ENCODE data around the gene PXDN.
A peak's percentile ranks its signal among the peaks of the same experiment; 100 is the strongest.
"Not testable (repeated sequence)": the region's sequence is repeated elsewhere in the genome, so short reads cannot be mapped to it uniquely, and the experiment has no call there.

PXDN gene

GRCh38 chr2:1780054-1780453 is 35.7 kb upstream of the PXDN start:
- H3K4me3 ChIP-seq (ENCODE audit: low read depth, low read length); H3K9me3 ChIP-seq (ENCODE audit: control insufficient read depth, insufficient read depth, low read depth, low read length); H3K4me1 ChIP-seq (ENCODE audit: control insufficient read depth, insufficient read depth, low read length); H3K27ac ChIP-seq (ENCODE audit: extremely low read depth, low read depth, low read length); H3K36me3 ChIP-seq (ENCODE audit: control insufficient read depth in 2 of 2, insufficient read depth in 1 of 2, low read length in 2 of 2); POLR2A ChIA-PET: not testable (repeated sequence)
- peak; percentile 54; the same call in 1 of the 2 replicates for TF ChIP-seq GLIS1 (tag by site-specific recombination; IDR thresholded peaks at IDR 0.05)
- CTCF ChIA-PET, result interaction anchor here (1.2 kb wide), 1 partner anchor 10 kb away, joined by 4 read pairs; no protein-coding TSS in a partner anchor

- POLR2A ChIA-PET, result no interaction called here
- CTCF ChIA-PET, result interaction anchor here (2.1 kb wide), 1 partner anchor 9 kb away, joined by 10 read pairs; no protein-coding TSS in a partner anchor
- Histone ChIP-seq H3K27ac (ENCODE audit: extremely low read depth, low read depth, low read length) (no peak overlapping the region), H3K4me1 (ENCODE audit: control insufficient read depth, insufficient read depth, low read length) (no peaks in the 10 kb centered on the region), H3K9me3 (ENCODE audit: control insufficient read depth, insufficient read depth, low read depth, low read length) (no peaks in the 10 kb centered on the region), H3K36me3 (ENCODE audit: control insufficient read depth in 2 of 2, insufficient read depth in 1 of 2, low read length in 2 of 2) (no peaks in the 10 kb centered on the region), H3K4me3 (ENCODE audit: low read depth, low read length) (no peak overlapping the region)
- TF ChIP-seq ZFP37 (tag by site-specific recombination; IDR thresholded peaks at IDR 0.05) (no peak), ZNF311 (tag by site-specific recombination; IDR thresholded peaks at IDR 0.05; ENCODE audit: borderline replicate concordance) (no peak), ZBTB21 (tag by site-specific recombination; IDR thresholded peaks at IDR 0.05) (no peak), ZNF157 (tag by site-specific recombination; IDR thresholded peaks at IDR 0.05) (no peak)
Observed at GRCh38 chr2:1778566-1778965, 34.3 kb upstream of the PXDN start.

- Histone ChIP-seq H3K9me3 (ENCODE audit: control insufficient read depth, insufficient read depth, low read depth, low read length) (no peaks in the 10 kb centered on the region), H3K4me3 (ENCODE audit: low read depth, low read length) (no peak overlapping the region), H3K4me1 (ENCODE audit: control insufficient read depth, insufficient read depth, low read length) (no peaks in the 10 kb centered on the region), H3K27ac (ENCODE audit: extremely low read depth, low read depth, low read length) (no peak overlapping the region), H3K36me3 (ENCODE audit: control insufficient read depth in 2 of 2, insufficient read depth in 1 of 2, low read length in 2 of 2) (no peaks in the 10 kb centered on the region)
- ChIA-PET CTCF (interaction anchor here (0.6 to 2.1 kb wide), 4 partner anchors 8 to 113 kb away, joined by 3 to 10 read pairs (median 4); no protein-coding TSS in a partner anchor), POLR2A (no interaction called here)
- TF ChIP-seq ZNF623 (tag by site-specific recombination; IDR thresholded peaks at IDR 0.05) (no peak), ZNF555 (tag by site-specific recombination; conservative IDR thresholded peaks at IDR 0.05) (no peak), ZNF544 (tag by site-specific recombination; IDR thresholded peaks at IDR 0.05) (no peak), ZNF175 (tag by site-specific recombination; IDR thresholded peaks at IDR 0.05) (no peak), HIC1 (tag by site-specific recombination; IDR thresholded peaks at IDR 0.05) (no peak), ZBTB7A (tag by site-specific recombination; IDR thresholded peaks at IDR 0.05; ENCODE audit: low read depth) (no peak), KLF1 (tag by site-specific recombination; IDR thresholded peaks at IDR 0.05) (no peak), OSR2 (tag by site-specific recombination; IDR thresholded peaks at IDR 0.05) (no peak)
- TF ChIP-seq, protein P1, sequence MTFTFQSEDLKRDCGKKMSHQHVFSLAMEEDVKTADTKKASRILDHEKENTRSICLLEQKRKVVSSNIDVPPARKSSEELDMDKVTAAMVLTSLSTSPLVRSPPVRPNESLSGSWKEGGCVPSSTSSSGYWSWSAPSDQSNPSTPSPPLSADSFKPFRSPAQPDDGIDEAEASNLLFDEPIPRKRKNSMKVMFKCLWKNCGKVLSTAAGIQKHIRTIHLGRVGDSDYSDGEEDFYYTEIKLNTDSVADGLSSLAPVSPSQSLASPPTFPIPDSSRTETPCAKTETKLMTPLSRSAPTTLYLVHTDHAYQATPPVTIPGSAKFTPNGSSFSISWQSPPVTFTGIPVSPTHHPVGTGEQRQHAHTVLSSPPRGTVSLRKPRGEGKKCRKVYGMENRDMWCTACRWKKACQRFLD (tag by site-specific recombination; IDR thresholded peaks at IDR 0.05), result no peak
Observed at GRCh38 chr2:1777781-1778180, 33.5 kb upstream of the PXDN start.

DNA sequence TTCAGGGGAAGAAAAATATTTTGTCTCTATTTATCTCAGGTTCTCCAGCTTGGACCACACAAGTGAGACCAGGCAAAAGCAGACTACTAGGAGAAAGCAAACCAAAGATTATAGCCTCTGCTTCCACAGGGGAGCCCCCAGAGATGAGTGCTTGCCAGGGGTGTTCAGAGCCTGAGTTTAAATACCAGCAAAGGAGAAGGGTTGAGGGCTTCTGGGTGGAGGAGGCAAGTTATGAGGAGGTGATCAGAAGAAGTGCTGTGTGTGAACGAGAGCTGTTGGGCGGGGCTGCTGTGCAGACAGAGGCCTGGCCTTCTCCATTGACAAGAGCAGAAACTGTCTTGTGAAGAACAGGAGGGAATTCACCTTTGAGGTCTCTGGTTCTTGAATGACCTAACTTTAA is 32.8 kb upstream of the PXDN start:
- H3K36me3 ChIP-seq (ENCODE audit: control insufficient read depth in 2 of 2, insufficient read depth in 1 of 2, low read length in 2 of 2), result no peaks in the 10 kb centered on the region
- POLR2A ChIA-PET, result no interaction called here
- no peaks in the 10 kb centered on the region for H3K9me3 ChIP-seq (ENCODE audit: control insufficient read depth, insufficient read depth, low read depth, low read length)
- no peak overlapping the region for H3K27ac ChIP-seq (ENCODE audit: extremely low read depth, low read depth, low read length)
- H3K4me1 ChIP-seq (ENCODE audit: control insufficient read depth, insufficient read depth, low read length), result no peaks in the 10 kb centered on the region
- H3K4me3 ChIP-seq (ENCODE audit: low read depth, low read length), result no peak overlapping the region
- CTCF ChIA-PET, result interaction anchor here (0.6 to 1.0 kb wide), 4 partner anchors 12 to 113 kb away, joined by 3 to 6 read pairs (median 4); no protein-coding TSS in a partner anchor
- TF ChIP-seq SALL2 (tag by site-specific recombination; IDR thresholded peaks at IDR 0.05; ENCODE audit: borderline replicate concordance) (no peak), ZNF394 (tag by site-specific recombination; IDR thresholded peaks at IDR 0.05; ENCODE audit: borderline replicate concordance) (no peak), KLF8 (tag by site-specific recombination; IDR thresholded peaks at IDR 0.05) (no peak), ZBTB20 (tag by site-specific recombination; IDR thresholded peaks at IDR 0.05) (no peak), ZNF341 (tag by site-specific recombination; IDR thresholded peaks at IDR 0.05; ENCODE audit: low read depth) (no peak), ZSCAN16 (tag by site-specific recombination; IDR thresholded peaks at IDR 0.05) (no peak), TRIM28 (IDR thresholded peaks at IDR 0.05; ENCODE audit: borderline replicate concordance, low read length) (no peak), MYNN (tag by site-specific recombination; IDR thresholded peaks at IDR 0.05; ENCODE audit: borderline replicate concordance) (no peak)
- TF ChIP-seq, protein P2, sequence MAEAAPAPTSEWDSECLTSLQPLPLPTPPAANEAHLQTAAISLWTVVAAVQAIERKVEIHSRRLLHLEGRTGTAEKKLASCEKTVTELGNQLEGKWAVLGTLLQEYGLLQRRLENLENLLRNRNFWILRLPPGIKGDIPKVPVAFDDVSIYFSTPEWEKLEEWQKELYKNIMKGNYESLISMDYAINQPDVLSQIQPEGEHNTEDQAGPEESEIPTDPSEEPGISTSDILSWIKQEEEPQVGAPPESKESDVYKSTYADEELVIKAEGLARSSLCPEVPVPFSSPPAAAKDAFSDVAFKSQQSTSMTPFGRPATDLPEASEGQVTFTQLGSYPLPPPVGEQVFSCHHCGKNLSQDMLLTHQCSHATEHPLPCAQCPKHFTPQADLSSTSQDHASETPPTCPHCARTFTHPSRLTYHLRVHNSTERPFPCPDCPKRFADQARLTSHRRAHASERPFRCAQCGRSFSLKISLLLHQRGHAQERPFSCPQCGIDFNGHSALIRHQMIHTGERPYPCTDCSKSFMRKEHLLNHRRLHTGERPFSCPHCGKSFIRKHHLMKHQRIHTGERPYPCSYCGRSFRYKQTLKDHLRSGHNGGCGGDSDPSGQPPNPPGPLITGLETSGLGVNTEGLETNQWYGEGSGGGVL (tag by site-specific recombination; IDR thresholded peaks at IDR 0.05), result no peak

Measured in HEK293 (cell line).